Endodermal cell (in vitro differentiated cells): ENCODE results near the gene TBL1XR1. TPM values are rescaled to one million over a fixed set of nuclear protein-coding genes. Genes with fewer than 3 reads are reported as not detected.
"Not testable (repeated sequence)": the region's sequence is repeated elsewhere in the genome, so short reads cannot be mapped to it uniquely, and the experiment has no call there.

ENCODE experiments used
- DNase-seq: peaks from one replicate; pipeline ENCODE4 v3.0.0-alpha.2; 2017
- H3K27ac ChIP-seq: 2 replicates; pipeline ENCODE4 v1.5.1; 2013; ENCODE audit warnings: mild to moderate bottlenecking, low read depth, low read length, moderate library complexity
- H3K27me3 ChIP-seq: 2 replicates; pipeline ENCODE4 v1.6.1; 2013; ENCODE audit warnings: mild to moderate bottlenecking, low read length, moderate library complexity; ENCODE audit not compliant: insufficient read depth, control insufficient read depth, poor library complexity, severe bottlenecking
- H3K36me3 ChIP-seq: 2 replicates; pipeline ENCODE4 v1.7.0; 2013; ENCODE audit warnings: mild to moderate bottlenecking, low read length, moderate library complexity; ENCODE audit not compliant: control insufficient read depth, insufficient read depth
- H3K4me1 ChIP-seq: one replicate; pipeline ENCODE4 v1.7.0; 2013; ENCODE audit warnings: low read length; ENCODE audit not compliant: control insufficient read depth, insufficient read depth
- H3K4me3 ChIP-seq: 2 replicates; pipeline ENCODE4 v1.5.1; 2013; ENCODE audit warnings: mild to moderate bottlenecking, low read length, moderate library complexity
- H3K9ac ChIP-seq: 2 replicates; pipeline ENCODE4 v1.6.1; 2013; ENCODE audit warnings: mild to moderate bottlenecking, low read length, moderate library complexity; ENCODE audit not compliant: poor library complexity, severe bottlenecking; ENCODE audit errors: extremely low read depth
- H3K9me3 ChIP-seq: 2 replicates; pipeline ENCODE4 v1.6.1; 2013; ENCODE audit warnings: mild to moderate bottlenecking, low read length, moderate library complexity; ENCODE audit not compliant: control insufficient read depth
- H3K27ac Mint-ChIP-seq: 2 replicates; pipeline ENCODE4 v1.8.0; 2020; ENCODE audit warnings: mixed read lengths
- H3K27me3 Mint-ChIP-seq: 2 replicates; pipeline ENCODE4 v1.8.0; 2021; ENCODE audit warnings: mild to moderate bottlenecking, mixed read lengths; ENCODE audit not compliant: insufficient read depth
- H3K36me3 Mint-ChIP-seq: 2 replicates; pipeline ENCODE4 v1.8.0; 2020; ENCODE audit warnings: low read depth, mixed read lengths
- H3K4me1 Mint-ChIP-seq: 2 replicates; pipeline ENCODE4 v1.8.0; 2020; ENCODE audit warnings: mixed read lengths
- H3K4me3 Mint-ChIP-seq: 2 replicates; pipeline ENCODE4 v1.8.0; 2020; ENCODE audit warnings: mild to moderate bottlenecking, moderate library complexity, mixed read lengths
- H3K9me3 Mint-ChIP-seq: 2 replicates; pipeline ENCODE4 v1.8.0; 2020; ENCODE audit warnings: mild to moderate bottlenecking, mixed read lengths
- WGBS, 2 experiments: methylation state at CpG; one replicate each; pipeline versions ENCODE4 v1.1.5 to v1.1.7; 2013; ENCODE audit warnings: missing lambda C conversion rate in 2 of 2, mixed read lengths in 1 of 2; ENCODE audit not compliant: insufficient coverage in 1 of 2, insufficient read length in 1 of 2; 5-methylcytosine and 5-hydroxymethylcytosine counted together
- total RNA-seq, 2 donors: library from RNA; stranded (reverse); fragmentation: NEBNext Ultra II Directional in 1 of 2; extraction: Animal tissue kit (Norgen Biotek cat#: 25700) in 1 of 2; gene quantifications; 2 replicates in 1 of 2; 3 replicates in 1 of 2; pipeline ENCODE4 v1.2.1, GENCODE V29; 2021
- TF ChIP-seq, protein P1 (sequence below): fragments of 200-600 bp; sonication (generic); conservative IDR thresholded peaks from 2 replicates; pipeline ENCODE4 v1.5.0; 2021; ENCODE audit warnings: antibody characterized with exemption, mild to moderate bottlenecking

TBL1XR1 gene
- total RNA-seq, 2 donors from 2014 or later, result 235 to 273 TPM

DNA sequence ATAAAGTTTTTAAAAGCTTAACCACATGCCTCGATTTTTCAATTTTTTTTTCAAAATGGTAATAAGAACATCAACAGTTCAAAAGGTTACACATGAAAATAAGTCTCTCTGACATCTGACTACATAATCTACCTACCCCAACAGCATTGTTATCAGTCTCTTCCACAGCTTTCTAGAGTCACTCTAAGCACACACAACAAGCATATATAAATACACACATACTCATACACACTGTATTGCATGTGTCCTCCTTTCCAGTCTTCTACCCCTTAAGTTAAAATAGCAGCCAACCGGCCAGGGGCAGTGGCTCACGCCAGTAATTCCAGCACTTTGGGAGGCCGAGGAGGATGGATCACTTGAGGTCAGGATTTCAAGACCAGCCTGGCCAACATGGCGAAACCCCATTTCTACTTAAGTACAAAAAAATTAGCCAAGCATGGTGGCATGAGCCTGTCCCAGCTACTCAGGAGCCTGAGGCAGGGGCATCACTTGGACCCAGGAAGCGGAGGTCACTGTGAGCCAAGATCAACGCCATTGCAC is 12.2 kb downstream of the TBL1XR1 start:
- Histone ChIP-seq H3K27ac (no peak overlapping the region), H3K27me3 (no peaks in the 10 kb centered on the region), H3K9ac (no peak overlapping the region), H3K4me3 (peak overlapping the region; percentile 53), H3K4me1 (no peaks in the 10 kb centered on the region), H3K36me3 (peaks cover 34% of the 10 kb centered on the region), H3K9me3 (no peaks in the 10 kb centered on the region)
- Mint-ChIP-seq H3K4me1 (peaks cover 32% of the 10 kb centered on the region), H3K4me3 (no peak overlapping the region), H3K27ac (peak overlapping the region; percentile 31), H3K9me3 (no peaks in the 10 kb centered on the region), H3K36me3 (peaks cover 14% of the 10 kb centered on the region), H3K27me3 (no peaks in the 10 kb centered on the region)
- 85 to 92% methylated on average over 6 to 7 of the region's 7 CpGs for WGBS, 2 experiments
- DNase-seq, result peak; percentile 37
- TF ChIP-seq, protein P1, sequence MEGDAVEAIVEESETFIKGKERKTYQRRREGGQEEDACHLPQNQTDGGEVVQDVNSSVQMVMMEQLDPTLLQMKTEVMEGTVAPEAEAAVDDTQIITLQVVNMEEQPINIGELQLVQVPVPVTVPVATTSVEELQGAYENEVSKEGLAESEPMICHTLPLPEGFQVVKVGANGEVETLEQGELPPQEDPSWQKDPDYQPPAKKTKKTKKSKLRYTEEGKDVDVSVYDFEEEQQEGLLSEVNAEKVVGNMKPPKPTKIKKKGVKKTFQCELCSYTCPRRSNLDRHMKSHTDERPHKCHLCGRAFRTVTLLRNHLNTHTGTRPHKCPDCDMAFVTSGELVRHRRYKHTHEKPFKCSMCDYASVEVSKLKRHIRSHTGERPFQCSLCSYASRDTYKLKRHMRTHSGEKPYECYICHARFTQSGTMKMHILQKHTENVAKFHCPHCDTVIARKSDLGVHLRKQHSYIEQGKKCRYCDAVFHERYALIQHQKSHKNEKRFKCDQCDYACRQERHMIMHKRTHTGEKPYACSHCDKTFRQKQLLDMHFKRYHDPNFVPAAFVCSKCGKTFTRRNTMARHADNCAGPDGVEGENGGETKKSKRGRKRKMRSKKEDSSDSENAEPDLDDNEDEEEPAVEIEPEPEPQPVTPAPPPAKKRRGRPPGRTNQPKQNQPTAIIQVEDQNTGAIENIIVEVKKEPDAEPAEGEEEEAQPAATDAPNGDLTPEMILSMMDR, result no peak

DNA sequence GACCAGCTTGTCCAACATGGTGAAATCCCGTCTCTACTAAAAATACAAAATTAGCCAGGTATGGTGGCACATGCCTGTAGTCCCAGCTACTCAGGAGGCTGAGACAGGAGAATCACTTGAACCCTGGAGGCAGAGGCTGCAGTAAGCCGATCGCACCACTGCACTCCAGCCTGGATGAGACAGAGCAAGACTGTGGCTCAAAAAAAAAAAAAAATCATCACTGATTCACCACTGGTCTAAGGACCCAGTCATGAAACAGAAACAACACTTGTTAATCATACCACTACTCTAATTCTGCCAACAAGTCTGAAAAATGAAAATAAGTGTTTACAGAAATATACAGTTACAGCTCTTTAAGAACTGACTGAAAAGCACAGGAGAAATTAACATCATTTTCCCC is 12.7 kb downstream of the TBL1XR1 start:
- peaks cover 12% of the 10 kb centered on the region for H3K36me3 Mint-ChIP-seq
- not testable (repeated sequence) for H3K9me3 ChIP-seq, H3K27ac ChIP-seq, H3K27me3 ChIP-seq, H3K27me3 Mint-ChIP-seq, H3K9me3 Mint-ChIP-seq, H3K4me1 ChIP-seq, DNase-seq, H3K4me3 Mint-ChIP-seq, H3K9ac ChIP-seq
- peaks cover 37% of the 10 kb centered on the region for H3K36me3 ChIP-seq
- peaks cover 34% of the 10 kb centered on the region for H3K4me1 Mint-ChIP-seq
- peak overlapping the region; percentile 53 for H3K4me3 ChIP-seq
- 97% methylated on average over 3 of the region's 3 CpGs; no CpG with 5 or more reads in 1 of the 2 experiments for WGBS, 2 experiments
- peak overlapping the region; percentile 31 for H3K27ac Mint-ChIP-seq

DNA sequence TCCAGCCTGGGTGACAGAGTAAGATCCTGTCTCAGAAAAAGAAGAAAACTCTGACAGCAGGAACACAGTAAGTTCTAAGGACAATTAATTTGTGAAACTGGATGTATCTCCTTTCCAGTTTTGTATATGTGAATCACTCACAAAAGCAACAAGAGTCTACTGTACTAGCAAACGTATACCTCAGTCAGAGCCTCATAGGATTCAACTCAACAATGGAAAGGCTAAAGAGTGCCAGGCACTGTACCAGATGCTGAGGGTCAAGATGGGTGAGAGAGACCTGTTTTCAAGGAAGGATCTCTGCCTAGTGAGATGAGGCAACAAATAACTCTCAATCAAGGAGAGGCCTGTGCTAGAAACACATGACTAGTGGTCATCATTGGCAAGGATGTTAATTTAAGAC is 14.9 kb downstream of the TBL1XR1 start:
- H3K4me3 Mint-ChIP-seq, result no peak overlapping the region
- peaks cover 39% of the 10 kb centered on the region for H3K4me1 Mint-ChIP-seq
- H3K9ac ChIP-seq, result no peak overlapping the region
- no peaks in the 10 kb centered on the region for H3K27me3 ChIP-seq
- no peaks in the 10 kb centered on the region for H3K27me3 Mint-ChIP-seq
- 100% methylated on average over 1 of the region's 1 CpG for WGBS, 2 experiments
- H3K27ac Mint-ChIP-seq, result peak overlapping the region; percentile 29
- peaks cover 14% of the 10 kb centered on the region for H3K36me3 Mint-ChIP-seq
- no peaks in the 10 kb centered on the region for H3K9me3 ChIP-seq
- TF ChIP-seq, protein P1, result no peak
- H3K36me3 ChIP-seq, result peaks cover 52% of the 10 kb centered on the region
- DNase-seq, result no peak
- H3K27ac ChIP-seq, result no peak overlapping the region
- H3K4me1 ChIP-seq, result no peaks in the 10 kb centered on the region
- H3K4me3 ChIP-seq, result no peak overlapping the region
- H3K9me3 Mint-ChIP-seq, result no peaks in the 10 kb centered on the region

DNA sequence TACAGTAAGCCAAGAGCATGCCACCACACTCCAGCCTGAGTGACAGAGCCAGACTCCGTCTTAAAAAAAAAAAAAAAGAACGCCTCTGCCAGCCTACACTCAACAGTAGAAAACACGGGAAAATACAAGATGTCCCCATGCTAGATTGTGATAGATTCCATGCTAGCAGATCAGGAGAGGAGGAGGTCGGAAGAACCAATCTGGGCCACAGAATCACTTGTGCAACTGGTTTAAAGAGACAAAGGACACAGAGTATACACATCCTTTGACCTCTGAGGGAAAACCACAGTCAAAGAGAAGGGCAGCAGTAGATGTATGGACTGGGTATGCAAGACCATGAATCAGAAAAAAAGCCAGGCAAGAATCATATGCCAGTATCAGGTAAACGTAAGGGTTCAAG is 15.9 kb downstream of the TBL1XR1 start:
- no peak for DNase-seq
- no peak overlapping the region for H3K4me3 Mint-ChIP-seq
- Histone ChIP-seq H3K27ac (no peak overlapping the region), H3K27me3 (no peaks in the 10 kb centered on the region), H3K4me1 (no peaks in the 10 kb centered on the region), H3K9ac (no peak overlapping the region), H3K9me3 (no peaks in the 10 kb centered on the region), H3K36me3 (peaks cover 59% of the 10 kb centered on the region), H3K4me3 (no peak overlapping the region)
- peaks cover 16% of the 10 kb centered on the region for H3K36me3 Mint-ChIP-seq
- H3K4me1 Mint-ChIP-seq, result peaks cover 38% of the 10 kb centered on the region
- no peaks in the 10 kb centered on the region for H3K27me3 Mint-ChIP-seq
- peak overlapping the region; percentile 75 for H3K27ac Mint-ChIP-seq
- WGBS, 2 experiments, result 89 to 91% methylated on average over 3 to 5 of the region's 5 CpGs
- no peaks in the 10 kb centered on the region for H3K9me3 Mint-ChIP-seq
- TF ChIP-seq, protein P1, result no peak
